ENCODE data around the gene RAC3.

Gene RAC3

GRCh38 chr17:82031303-82031884 is at the start of gene RAC3:
Gene RAC3, plus strand, starts transcription at chr17:82031678. Its CDS starts 84 bp downstream, at chr17:82031762.
- no peak for DNase-seq

- no peak for DNase-seq
Measured at GRCh38 chr17:81983011-81983638, 48.4 kb upstream of the RAC3 start.

DNA sequence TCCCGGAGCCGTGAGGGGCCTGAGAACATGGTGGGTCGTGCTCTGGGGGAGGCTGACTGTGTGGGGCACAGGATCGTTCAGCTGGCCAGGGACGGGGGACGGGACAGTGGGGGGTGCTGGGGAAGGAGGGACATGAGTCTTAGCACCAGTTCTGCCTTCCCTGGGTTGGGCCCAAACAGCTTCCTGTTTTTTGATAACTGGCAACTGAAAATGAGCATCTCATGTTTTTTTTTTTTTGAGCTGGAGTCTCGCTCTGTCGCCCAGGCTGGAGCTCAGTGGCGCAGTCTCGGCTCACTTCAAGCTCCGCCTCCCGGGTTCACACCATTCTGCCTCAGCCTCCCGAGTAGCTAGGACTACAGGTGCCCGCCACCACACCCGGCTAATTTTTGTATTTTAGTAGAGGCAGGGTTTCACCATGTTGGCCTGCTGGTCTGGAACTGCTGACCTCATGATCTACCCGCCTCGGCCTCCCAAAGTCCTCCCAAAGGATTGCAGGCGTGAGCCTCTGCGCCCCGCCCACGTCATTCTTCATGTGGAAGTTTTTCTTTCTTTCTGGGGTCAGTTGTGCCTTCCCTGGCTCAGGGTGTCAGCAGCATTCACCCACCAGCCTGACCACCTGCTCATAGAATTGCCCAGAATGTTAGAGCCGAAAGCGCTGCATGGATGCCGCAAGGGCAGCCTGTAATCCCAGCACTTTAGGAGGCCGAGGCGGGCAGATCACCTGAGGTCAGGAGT is 47.7 kb upstream of the RAC3 start:
- no peak for DNase-seq

DNA sequence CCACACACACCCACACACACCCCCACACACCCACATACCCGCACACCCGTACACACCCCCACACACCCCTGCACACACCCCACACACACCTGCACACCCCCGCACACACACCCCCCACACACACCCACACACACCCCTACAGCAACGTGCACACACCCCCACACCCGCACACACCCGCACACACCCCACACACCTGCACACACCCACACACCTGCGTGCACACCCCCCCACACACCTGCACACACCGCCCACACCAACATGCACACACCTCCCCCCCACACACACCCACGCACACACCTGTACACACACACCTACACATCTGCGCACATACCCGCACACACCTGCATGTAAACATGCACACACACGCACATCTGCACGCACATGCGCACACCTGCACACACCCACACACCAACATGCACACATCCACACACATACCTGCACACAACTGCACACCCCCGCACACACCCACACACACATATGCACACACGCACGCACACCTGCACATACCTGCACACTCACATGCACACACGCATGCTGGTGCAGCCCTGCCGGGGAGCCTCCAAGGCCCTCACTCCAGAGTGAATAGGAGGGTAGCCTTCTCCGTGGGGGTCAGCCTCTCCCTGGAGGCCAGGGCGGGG is 46.6 kb upstream of the RAC3 start:
- no peak for DNase-seq

DNA sequence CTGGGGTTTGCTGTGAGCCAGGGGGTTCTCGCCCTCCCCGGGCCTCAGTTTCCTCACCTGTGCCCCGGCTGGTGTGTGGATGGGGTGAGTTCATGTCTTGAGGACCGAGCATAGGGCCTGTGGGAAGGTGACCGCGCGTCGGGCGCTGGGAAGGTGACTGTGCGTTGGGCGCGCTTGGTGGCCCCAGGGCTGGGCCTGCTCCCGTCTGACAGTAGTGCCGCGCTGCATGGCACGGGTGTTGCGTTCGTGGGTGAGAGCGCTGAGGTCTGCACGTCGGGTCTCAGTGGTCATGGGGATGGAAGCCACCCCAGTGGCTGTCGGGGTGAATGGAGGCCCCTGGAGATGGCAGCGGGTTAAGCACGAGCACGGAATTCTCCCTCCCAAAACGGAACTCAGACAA is 44.9 kb upstream of the RAC3 start:
- DNase-seq: no peak

GRCh38 chr17:81987161-81987770 is 44.2 kb upstream of the RAC3 start:
- DNase-seq: no peak

GRCh38 chr17:81990836-81991683 is 40.4 kb upstream of the RAC3 start:
- DNase-seq: no peak

GRCh38 chr17:81991684-81992305 is 39.7 kb upstream of the RAC3 start:
- DNase-seq: no peak

DNA sequence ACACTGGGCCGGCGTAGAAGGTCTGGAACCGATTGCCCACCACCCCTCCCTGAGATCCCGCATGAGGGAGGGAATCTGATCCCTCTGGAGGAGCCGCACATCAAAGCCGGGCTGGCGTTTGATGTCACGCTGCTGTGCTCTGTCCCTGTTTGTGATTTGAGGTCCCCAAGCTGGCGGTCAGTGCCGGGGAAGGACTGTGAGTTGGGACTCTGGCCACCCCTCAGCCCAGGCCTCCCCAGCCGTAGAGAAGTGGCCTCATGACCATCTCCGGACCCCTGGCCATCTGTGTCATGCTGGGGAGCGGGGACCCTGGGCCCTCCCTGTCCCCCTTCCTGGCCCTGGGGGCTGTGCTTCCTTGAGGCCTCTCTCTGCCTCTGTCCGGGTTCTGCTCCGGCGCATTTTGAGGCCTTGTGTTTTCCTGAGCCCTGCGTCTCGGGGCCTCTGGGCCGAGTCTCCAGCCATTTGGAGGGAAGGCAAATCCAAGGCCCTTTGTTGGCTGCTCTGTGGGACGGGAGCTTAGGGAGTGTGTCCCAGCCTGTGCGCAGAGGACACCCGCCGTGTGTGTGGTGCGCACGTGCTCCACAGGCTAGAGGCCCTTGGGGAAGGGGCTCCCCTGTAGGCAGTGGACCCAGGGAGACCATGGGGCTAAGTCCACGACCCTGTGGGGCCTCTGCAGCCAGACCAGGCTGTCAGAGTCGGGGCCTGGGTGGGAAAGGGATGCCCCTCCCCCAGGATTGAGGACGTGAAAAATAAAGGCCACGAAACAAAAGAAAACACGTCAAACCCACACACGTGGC is 39.0 kb upstream of the RAC3 start:
- no peak for DNase-seq

DNA sequence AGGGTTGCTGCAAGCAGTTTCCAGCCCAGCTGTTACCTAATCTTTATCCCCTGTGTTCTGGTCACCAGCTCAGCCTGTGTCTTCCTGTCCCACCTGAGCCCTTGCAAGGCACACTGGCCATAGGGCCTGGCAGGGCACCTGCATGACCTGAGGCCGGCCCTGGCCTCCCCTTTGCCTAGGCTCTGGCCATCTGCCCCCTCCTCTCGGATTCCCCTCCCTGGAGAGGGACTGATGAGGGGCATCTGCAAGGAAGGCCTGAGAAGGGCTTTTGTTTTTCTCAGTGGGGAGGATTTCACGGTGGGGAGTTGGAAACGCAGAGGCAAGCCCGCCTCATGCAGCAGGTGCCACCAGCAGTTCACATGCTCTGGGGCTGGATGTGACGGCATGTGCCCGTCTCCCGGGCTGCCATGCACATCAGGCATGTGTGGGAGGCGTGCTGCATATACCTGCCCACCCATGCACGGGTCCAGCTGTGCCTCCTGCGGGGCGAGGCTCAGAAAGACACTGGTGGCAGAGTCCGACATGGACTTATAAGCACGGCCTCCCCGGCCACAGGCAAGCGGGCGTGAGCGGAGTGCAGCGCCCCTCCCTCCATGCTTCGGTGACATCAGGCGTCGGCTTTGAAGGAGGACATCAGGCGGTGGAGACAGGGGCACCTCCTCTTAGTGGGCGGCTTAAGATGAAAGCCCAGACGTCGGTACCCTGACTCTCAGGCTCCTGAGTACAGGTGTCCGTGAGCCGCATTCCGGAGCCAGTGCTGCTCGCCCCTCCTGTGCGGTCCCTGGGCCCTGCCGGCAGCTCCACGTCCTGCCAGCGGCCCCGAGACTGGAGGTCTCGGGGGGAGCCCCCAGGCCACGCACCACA is 37.5 kb upstream of the RAC3 start:
- no peak for DNase-seq

DNA sequence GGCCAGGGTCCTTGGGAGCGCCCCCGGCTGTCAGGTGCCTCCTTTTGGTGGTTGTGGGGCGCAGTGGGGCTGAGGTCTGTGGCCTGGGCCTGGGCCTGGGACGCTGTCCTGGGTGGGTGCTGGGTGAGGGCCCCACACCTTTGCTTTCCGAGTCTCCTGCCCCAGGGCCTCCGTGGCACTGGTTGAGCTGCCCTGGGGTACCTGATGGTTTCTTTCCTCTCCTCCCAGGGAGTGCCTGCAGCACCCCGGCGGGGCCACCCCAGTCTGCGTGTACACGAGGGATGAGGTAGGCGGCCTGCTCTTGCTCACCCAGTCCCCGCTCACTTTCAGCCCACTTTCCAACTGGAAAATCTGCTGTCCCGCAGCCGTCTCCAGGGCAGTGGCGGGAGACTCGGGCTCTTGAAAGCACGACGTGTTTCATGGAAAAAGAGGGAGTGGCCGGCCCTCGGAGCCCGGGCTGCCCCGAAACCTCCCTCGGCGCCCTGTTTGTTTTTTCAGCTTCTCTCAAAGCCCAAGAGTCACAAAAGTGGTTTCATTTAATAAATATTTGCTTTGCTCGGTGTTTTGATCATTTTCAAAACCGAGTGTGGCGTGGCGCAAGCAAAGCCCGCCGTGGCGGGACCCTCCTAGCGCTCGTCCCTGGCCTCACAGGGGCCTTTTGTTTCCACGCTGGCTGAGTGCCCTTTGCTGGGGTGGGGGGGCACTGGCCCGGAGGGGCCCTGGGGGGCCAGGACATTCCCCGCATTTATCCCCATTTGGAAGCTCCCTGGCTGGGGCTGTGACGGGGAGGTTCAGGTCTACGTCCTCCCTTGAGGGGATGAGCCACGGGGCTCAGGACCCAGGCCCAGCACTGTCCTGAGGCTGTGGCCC is 36.6 kb upstream of the RAC3 start:
- no peak for DNase-seq

GRCh38 chr17:81995463-81996231 is 35.8 kb upstream of the RAC3 start:
- DNase-seq: no peak

- no peak for DNase-seq
Measured at GRCh38 chr17:81996232-81996756, 35.2 kb upstream of the RAC3 start.

DNA sequence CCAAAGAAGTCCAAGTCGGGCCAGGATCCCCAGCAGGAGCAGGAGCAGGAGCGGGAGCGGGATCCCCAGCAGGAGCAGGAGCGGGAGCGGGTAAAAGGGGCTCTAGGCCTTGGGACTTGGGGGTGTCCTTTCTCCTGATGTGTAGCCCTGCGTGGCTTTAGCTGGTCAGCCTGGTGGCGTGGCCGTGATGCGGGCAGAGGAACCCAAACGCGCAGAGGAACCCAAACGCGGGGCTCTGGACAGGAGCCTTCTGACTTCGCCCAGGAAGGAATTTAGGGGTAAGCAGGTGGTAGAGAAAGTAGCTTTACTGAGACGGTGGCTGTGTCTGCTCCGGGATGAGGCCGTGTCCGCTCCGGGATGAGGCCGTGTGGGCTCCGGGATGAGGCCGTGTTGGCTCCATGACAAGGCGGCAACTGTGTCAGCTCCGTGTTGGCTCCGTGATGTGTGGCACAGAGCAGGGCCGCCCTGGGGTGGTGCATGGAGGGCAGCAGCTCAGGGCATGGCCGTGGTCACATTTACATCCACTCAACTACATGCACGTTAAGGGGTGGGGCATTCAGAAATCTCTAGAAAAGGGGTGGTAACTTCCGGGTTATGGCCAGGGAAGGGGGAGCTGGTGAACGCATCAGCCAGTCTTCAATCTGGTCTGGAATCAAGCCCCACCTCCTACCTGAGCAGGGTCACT is 34.6 kb upstream of the RAC3 start:
- DNase-seq: no peak

DNA sequence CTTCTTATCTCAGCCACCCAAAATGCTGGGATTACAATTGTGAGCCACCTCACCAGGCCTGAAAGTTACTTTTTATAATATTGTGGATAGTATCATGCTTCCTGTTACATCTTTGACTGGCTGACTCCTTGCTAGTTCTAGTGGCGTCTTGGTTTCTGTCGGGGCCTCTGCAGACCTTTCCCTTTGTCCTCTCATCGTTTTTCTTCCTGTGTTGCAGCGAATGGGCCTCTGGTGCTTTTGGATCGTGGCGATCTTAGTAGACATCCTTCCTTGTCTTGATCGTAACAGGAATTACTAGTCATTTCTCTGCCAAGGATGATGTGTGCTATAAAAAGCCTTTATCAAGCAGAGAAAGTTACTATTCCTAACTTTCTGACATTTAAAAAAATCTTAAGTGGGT is 33.3 kb upstream of the RAC3 start:
- no peak for DNase-seq

DNA sequence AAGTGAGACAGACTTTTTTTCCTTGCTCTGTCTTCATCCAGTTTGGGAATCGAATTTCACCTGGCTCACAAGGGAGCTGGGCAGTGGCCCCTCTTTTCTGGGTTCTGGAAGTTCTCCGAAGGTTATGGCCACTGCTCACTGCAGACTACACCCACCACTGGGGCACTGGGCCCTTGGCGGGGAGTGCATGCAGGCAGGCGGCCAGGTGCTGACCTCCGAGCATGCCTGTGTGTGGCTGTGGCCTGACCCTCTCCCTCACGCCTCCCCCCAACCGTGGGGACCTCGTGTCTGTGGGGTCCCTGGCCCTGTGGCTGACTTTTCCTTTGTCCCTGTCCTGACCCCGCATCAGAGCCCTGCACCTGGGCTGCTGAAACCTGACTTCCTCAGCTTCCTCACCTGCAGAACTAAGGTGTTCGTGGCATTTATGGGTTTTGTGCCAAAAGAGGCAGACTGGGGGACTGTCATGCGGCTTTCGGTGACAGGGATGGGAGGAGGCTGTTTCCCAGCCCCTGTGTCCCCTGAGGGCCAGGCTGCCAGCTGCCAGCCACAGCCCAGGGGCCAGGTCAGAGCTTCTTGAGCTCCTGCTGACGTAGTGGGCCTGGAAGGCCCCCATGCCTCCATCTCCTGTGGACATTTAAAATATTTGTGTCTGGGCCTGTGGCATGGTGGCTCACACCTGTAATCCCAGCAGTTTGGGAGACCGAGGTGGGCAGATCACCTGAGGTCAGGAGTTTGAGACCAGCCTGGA is 32.6 kb upstream of the RAC3 start:
- no peak for DNase-seq

DNA sequence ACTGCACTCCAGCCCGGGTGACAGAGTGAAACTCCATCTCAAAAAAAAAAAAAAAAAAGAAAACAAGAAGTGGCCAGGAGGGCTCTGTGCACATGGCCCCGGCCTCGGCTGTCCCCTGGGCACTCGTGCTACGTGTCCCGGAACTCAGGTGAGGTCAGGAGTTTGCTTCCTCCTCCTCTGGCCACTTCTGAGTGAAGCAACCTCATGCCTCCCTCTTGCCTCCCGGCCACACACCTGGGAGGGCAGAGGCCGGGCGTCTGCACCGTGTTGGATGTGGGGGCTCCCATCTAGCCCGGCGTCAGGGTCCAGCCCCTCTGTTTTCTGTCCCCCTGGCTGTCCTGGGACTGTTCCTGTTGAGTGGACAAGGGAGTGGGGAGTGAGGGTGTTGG is 31.9 kb upstream of the RAC3 start:
- DNase-seq: no peak
